Measurements from ENCODE around the gene RAB11FIP5.

The RAB11FIP5 gene

GRCh38 chr2:73083886-73084800 is 28.6 kb downstream of the RAB11FIP5 start:
- no peak for DNase-seq (ENCODE audit: low read depth)
- TF ChIP-seq, protein P1, sequence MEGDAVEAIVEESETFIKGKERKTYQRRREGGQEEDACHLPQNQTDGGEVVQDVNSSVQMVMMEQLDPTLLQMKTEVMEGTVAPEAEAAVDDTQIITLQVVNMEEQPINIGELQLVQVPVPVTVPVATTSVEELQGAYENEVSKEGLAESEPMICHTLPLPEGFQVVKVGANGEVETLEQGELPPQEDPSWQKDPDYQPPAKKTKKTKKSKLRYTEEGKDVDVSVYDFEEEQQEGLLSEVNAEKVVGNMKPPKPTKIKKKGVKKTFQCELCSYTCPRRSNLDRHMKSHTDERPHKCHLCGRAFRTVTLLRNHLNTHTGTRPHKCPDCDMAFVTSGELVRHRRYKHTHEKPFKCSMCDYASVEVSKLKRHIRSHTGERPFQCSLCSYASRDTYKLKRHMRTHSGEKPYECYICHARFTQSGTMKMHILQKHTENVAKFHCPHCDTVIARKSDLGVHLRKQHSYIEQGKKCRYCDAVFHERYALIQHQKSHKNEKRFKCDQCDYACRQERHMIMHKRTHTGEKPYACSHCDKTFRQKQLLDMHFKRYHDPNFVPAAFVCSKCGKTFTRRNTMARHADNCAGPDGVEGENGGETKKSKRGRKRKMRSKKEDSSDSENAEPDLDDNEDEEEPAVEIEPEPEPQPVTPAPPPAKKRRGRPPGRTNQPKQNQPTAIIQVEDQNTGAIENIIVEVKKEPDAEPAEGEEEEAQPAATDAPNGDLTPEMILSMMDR (conservative IDR thresholded peaks at IDR 0.05; ENCODE audit: low read depth, low read length) = no peak

GRCh38 chr2:73082523-73083410 is 30.0 kb downstream of the RAB11FIP5 start:
- H3K4me3 ChIP-seq (ENCODE audit: low read length) = no peak overlapping the region
- no peak for DNase-seq (ENCODE audit: low read depth)
- TF ChIP-seq, protein P1 (conservative IDR thresholded peaks at IDR 0.05; ENCODE audit: low read depth, low read length) = no peak

More at GRCh38 chr2:73083886-73084800, 28.6 kb downstream of the RAB11FIP5 start:
- no peak overlapping the region for H3K4me3 ChIP-seq (ENCODE audit: low read length)

DNA sequence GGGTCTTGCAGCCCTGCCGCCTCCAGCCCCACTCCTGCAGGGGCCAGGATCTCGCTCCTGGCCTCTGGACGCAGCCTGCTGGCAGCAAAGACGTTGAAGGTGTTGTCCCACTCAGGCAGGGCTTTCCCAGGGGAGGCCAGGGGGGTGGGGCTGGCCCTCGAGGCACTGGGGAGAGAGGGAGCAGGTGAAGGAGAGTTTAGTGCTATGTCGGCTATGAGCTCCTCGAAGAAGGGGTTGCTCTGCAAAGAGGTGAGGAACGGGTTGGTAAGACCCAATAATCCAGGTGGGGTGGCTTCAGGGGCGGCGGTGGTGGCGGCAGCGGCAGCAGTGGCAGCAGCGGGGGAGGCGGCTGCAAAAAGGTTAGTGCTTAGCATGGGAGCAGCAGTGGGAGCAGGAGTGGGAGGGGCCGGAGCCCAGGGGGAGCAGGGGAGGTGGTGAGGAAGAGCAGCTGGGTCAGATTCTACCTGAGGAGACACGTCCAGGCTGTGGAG is 31.5 kb downstream of the RAB11FIP5 start:
- DNase-seq (ENCODE audit: low read depth) = no peak
- no peak overlapping the region for H3K4me3 ChIP-seq (ENCODE audit: low read length)
- TF ChIP-seq, protein P1 (conservative IDR thresholded peaks at IDR 0.05; ENCODE audit: low read depth, low read length) = no peak

GRCh38 chr2:73080321-73081131 is 32.2 kb downstream of the RAB11FIP5 start:
- TF ChIP-seq, protein P1 (conservative IDR thresholded peaks at IDR 0.05; ENCODE audit: low read depth, low read length) = no peak
- DNase-seq (ENCODE audit: low read depth) = no peak
- H3K4me3 ChIP-seq (ENCODE audit: low read length) = no peak overlapping the region

- TF ChIP-seq, protein P1 (conservative IDR thresholded peaks at IDR 0.05; ENCODE audit: low read depth, low read length) = no peak
- no peak overlapping the region for H3K4me3 ChIP-seq (ENCODE audit: low read length)
Observed at GRCh38 chr2:73079636-73080035, 33.1 kb downstream of the RAB11FIP5 start.

More at GRCh38 chr2:73079636-73080035, 33.1 kb downstream of the RAB11FIP5 start:
- no peak for DNase-seq (ENCODE audit: low read depth)

Data from retinal pigment epithelial cell (primary cell).